ENCODE results near the gene LRRN4CL. TPM values are rescaled to one million over a fixed set of nuclear protein-coding genes. Genes with fewer than 3 reads are reported as not detected.

Gene LRRN4CL
- total and polyA plus RNA-seq, 2 of the 4 experiments (the other 2 are of a cell fraction), result 0.36 to 0.84 TPM

- H3K36me3 ChIP-seq (ENCODE audit: control insufficient read depth, insufficient read depth, low read length), result peaks cover 17% of the 10 kb centered on the region
Observed at GRCh38 chr11:62707277-62707861, 18.0 kb upstream of the LRRN4CL start, which contains the start of the genes BSCL2 and GNG3. BSCL2 (minus strand) TSS chr11:62707424; CDS start chr11:62707195, 229 bp downstream. GNG3 (plus strand) TSS chr11:62707676; CDS start chr11:62708296, 620 bp downstream.

More at GRCh38 chr11:62707277-62707861, 18.0 kb upstream of the LRRN4CL start, which contains the start of the genes BSCL2 and GNG3:
- H3K27me3 ChIP-seq (ENCODE audit: control insufficient read depth, insufficient read depth, low read length), result no peaks in the 10 kb centered on the region
- peak within 1 kb of the TSS; percentile 44 for H3K4me3 ChIP-seq (ENCODE audit: insufficient read depth, low read depth, low read length)
- H4K20me1 ChIP-seq (ENCODE audit: insufficient read depth, low read length), result no peaks in the 10 kb centered on the region
- no peak within 1 kb of the TSS for H2BK120ac ChIP-seq (ENCODE audit: low read depth, low read length)
- no peak within 1 kb of the TSS for H2BK15ac ChIP-seq (ENCODE audit: low read depth, low read length)
- ChIA-PET CTCF (no interaction called here), POLR2A (ENCODE audit: unreplicated experiment) (no interaction called here)
- DNase-seq (no peak), ATAC-seq (ENCODE audit: low read depth) (no peak)
- H3K9me3 ChIP-seq (ENCODE audit: control insufficient read depth, insufficient read depth, low read length), result no peaks in the 10 kb centered on the region
- peak within 1 kb of the TSS; percentile 97 for H2AK9ac ChIP-seq (replicated peaks; ENCODE audit: low read depth, low read length, poor library complexity)
- peaks cover 18 to 53% of the 10 kb centered on the region in 2 experiments for H3K79me1 ChIP-seq (ENCODE audit: low read depth in 1 of 2, low read length in 2 of 2)
- no peak within 1 kb of the TSS for H3K18ac ChIP-seq (ENCODE audit: low read depth, low read length)
- peak within 1 kb of the TSS; percentile 46 for H3K9ac ChIP-seq (ENCODE audit: low read depth, low read length)
- H3K4me2 ChIP-seq (ENCODE audit: low read depth, low read length), result peak within 1 kb of the TSS; percentile 94
- peak within 1 kb of the TSS; percentile 86 for H4K5ac ChIP-seq (ENCODE audit: low read depth, low read length)
- in situ Hi-C loops (cut with MboI; ENCODE audit: low sequenced_read_pairs), result no loop called here
- peaks cover 16% of the 10 kb centered on the region for H3K4me1 ChIP-seq (ENCODE audit: control insufficient read depth, insufficient read depth, low read length)
- H3K14ac ChIP-seq (replicated peaks; ENCODE audit: low read depth, low read length), result peak within 1 kb of the TSS; percentile 88
- no TSS peak for BruUV-seq (replicated peaks)
- no peak within 1 kb of the TSS for H3K56ac ChIP-seq (ENCODE audit: extremely low read depth, insufficient read depth, low read length)
- H3K27ac ChIP-seq (ENCODE audit: insufficient read depth, low read length), result peak within 1 kb of the TSS; percentile 33
- H2AK5ac ChIP-seq (ENCODE audit: low read depth, low read length), result peak within 1 kb of the TSS; percentile 67
- peaks cover 17% of the 10 kb centered on the region for H3K9me1 ChIP-seq (ENCODE audit: insufficient read depth, low read length)
- H3K23ac ChIP-seq (ENCODE audit: low read depth, low read length), result peak within 1 kb of the TSS; percentile 96
- peak within 1 kb of the TSS; percentile 52 for H4K91ac ChIP-seq (ENCODE audit: insufficient read depth, low read depth, low read length)
- H3K4ac ChIP-seq (ENCODE audit: low read depth, low read length), result peak within 1 kb of the TSS; percentile 86
- H4K8ac ChIP-seq (ENCODE audit: low read depth in 2 of 2, low read length in 2 of 2), result peak within 1 kb of the TSS; percentile 93 to 97
- H2BK20ac ChIP-seq (ENCODE audit: low read depth, low read length), result no peak within 1 kb of the TSS
- dilution Hi-C loops (cut with HindIII; ENCODE audit: low sequenced_read_pairs, unreplicated experiment), result no loop called here
- 76% methylated on average over 5 of the region's 10 CpGs; no CpG with 5 or more reads in 1 of the 2 experiments for WGBS, 2 experiments (ENCODE audit: extremely low coverage in 2 of 2, insufficient read length in 1 of 2)
- peak within 1 kb of the TSS; percentile 16 for H2BK5ac ChIP-seq (ENCODE audit: low read depth, low read length, poor library complexity, severe bottlenecking)
- TF ChIP-seq RAD21 (IDR thresholded peaks at IDR 0.05; ENCODE audit: low read length) (no peak), RFX5 (IDR thresholded peaks at IDR 0.05; ENCODE audit: low read depth, low read length) (no peak), ELK1 (IDR thresholded peaks at IDR 0.05; ENCODE audit: borderline replicate concordance, low read depth, low read length) (no peak), CTCF (conservative IDR thresholded peaks at IDR 0.05; ENCODE audit: low read depth, low read length) (no peak)
- peak within 1 kb of the TSS; percentile 95 for H2AFZ ChIP-seq (replicated peaks; ENCODE audit: low read length, poor library complexity)
- intact Hi-C loops (cut with micrococcal nuclease), result no loop called here
